AML-193 (cell line): ENCODE results near the gene SLC16A2.

Experiments used
- DNase-seq, 2 experiments: peaks; one replicate each; lab custom pipeline; 2025; lab: John Stamatoyannopoulos, UW

SLC16A2 gene

DNA sequence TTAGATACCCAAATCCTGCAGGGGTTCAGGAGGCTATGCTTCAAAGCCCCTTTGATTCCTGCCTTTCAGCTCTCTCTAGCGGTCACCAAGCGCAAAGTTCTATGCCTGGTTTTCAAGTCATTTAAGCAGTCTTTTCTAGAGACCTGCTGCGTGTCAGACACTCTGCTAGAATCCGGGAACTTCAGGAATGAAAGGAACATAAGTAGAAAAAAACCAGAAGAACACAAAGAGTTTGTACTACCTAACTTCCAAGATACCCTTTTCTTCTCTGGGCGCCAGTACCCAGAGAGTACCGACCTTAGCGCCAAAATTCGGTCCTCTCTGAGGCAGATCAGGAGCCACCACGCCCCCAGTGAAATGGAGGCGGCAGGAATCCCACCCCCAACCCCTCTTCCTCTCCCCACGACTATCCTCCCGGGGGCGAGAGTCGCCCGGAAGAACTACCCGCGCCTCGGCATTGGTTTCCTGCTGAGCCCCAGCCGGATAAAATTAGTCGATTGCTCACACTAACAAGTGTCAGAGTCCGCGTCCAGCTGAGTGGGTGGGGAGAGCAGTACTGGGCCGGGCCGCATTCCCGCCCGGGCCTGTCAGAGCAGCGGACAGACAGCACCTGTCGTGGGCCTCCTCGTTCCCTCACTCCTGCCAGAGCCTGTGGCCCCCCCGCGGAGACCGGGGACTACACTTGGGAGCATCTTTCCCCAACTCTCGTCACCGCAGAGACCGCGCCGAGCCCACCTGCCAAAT lies 114.3 kb downstream of the SLC16A2 start:
- DNase-seq: peak; percentile 15 to 24

DNA sequence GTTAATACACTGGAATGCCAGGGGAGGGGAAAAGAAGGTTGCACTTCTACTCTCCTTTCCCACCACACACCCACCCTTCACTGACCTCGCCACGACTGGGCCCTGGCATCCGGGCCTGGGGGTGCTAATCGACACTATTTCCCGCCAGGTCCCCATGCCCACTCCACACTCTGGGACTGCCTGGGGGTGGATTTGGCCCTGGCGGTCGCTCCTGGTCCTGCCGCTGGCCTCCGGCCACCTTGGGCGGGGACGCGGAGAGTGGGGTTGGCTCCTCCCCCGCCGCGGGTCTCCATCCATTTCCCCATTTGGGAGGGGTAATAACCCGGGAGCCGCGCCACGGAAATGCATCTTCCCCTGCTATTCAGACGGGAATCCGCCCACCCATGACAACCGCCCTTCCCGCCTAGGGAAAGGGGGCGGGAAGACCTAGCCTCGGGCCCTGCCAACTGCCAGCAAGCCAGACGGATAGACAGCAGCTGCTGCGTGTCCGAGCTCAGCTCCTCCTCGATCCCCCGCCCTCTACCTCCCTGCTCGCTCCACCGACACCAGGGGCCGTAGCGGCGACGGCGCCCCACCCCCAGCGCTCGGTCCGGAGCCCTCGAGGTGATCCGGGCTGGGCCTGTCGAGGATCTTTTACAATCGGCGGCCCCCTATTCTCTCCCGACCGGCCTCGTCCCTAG lies 115.0 kb downstream of the SLC16A2 start:
- peak; percentile 60 to 63 for DNase-seq

DNA sequence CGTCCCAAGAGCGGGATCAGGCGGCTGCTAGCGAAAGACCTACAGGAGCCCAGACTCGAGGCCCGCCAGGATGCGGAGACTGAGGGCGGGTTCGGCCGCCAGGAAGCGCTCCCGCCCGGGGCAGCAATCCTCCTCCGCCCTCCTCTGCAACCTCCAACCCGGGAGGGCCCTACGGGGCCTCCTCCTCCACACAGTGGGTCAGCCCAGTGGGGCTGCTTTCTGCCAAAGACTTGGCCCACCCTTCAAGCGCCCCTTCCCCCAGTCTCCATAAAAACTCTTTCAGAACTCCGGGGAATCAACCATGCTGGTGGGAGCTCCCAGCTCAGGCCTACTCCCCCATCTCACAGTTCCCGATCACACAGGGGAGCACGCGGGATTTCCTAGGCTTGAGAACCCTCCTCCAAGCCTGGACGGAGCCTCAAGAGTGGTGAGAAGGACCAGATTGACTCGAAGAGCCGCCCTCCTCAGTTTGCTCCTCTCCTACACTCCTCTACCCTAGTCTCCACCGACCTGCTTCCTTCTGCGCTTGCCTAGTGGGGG lies 115.6 kb downstream of the SLC16A2 start:
- peak; percentile 10 to 36 for DNase-seq

DNA sequence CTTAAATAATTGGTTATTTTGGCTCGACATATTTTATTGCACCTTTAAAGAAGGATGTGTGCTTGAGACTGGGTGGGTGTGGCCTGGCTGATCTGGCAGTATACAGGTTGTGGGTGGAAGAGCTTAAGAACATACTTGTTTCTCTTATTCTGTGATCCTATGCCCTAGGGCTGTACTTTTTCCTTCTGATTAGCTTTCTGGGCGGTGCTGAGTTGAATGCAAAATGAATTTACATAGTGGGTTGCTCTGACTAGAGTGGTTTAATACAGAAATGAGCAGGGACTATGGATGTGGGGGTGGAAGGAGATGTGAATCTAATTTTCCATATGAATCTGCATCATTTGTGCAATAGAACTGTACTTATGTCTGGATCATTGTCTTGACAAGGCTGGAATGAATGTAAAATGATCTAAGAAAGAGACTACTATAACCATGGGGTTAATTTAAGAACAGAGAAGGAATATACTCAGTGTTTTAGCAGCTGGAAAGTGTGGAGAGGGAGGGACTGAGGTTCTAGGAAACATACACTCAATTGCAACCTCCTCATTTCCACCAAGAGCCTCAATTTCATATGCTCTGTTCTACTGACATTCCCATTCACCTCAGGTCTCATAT lies 119.4 kb downstream of the SLC16A2 start:
- DNase-seq: no peak

DNA sequence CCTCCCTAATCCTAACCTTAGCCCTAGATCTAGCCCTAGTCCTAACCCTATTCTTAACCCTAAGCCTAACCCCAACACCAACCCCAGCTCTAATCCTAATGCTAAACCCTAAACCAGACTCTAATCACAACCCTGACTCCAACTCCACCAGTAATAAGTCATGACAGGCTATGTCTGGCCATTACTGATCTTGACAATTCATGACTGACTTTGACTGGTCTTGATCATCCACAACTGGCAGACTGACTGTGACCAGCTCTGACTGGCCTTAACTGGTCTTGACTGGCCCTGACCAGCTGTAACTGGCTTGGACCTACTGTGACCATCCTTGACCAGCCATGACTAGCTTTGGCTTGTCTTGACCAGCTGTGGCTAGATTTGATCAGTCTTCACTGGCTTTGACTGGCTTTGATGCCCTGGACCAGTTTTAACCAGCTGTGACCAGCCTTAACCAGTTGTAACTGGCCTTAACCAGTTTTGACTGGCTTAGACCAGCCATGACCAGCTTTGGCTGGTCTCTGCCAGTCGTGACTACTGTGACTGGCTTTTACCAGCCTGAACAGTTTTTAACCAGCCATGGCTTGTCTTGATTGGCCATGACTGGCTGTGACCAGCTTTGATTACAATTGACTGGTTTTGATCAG lies 124.7 kb downstream of the SLC16A2 start:
- DNase-seq: no peak

DNA sequence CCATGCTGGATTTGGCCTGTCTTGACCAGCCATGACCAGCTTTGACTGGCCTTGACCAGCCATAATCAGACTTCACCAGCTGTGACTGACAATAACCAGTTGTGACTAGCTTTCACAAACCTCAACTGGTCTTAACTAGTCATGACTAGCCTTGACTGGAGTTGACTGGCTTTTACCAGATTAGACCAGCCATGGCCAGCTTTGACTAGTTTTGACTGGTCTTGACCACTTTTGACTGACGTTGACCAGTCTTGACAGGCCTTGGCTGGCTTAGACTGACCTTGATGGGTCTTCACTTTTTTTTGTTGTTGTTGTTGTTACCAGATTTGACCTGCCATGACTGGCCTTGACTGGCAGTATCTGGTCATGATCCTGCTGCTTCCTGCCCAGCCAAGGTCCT lies 125.7 kb downstream of the SLC16A2 start:
- DNase-seq: no peak

DNA sequence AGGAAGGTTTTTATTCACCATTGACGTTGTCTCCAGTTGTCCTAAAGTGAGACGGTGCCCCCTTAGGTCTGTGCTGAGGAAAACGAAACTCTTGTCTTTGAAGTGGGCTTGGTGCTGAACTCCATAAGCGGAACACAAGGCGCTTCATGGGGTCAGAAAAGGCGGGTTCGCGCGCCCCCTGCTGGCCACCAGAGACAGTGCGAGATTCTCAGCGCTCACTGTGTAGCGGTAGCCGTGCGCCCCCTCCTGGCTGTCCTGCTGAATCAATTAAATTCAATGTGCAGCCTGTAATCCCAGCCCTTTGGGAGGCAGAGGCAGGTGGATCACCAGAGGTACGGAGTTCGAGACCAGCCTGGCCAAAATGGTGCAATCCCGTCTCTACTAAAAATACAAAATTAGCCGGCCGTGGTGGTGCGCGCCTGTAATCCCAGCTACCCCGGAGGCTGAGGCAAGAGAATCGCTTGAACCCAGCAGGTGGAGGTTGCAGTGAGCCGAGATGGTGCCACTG lies 129.1 kb downstream of the SLC16A2 start:
- peak; percentile 56 to 60 for DNase-seq

DNA sequence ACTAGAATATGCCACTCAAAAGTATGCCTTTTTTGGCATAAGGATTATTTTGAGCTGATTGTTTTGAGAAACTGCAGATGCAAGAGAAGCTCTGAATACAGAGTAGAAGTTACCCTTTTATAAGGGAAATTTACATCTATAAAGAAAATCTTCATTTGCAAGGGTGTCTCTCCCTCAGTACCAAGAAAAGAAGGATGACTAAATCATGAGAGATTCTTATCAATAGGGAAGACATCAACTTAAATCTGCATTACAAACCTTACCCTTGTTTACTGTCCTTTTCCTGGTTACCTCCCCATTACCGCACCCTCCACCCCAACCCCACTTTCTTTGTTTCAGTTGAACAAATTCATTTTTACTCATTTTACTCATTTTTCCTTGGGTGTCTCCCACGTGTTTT lies 130.6 kb downstream of the SLC16A2 start:
- no peak for DNase-seq

DNA sequence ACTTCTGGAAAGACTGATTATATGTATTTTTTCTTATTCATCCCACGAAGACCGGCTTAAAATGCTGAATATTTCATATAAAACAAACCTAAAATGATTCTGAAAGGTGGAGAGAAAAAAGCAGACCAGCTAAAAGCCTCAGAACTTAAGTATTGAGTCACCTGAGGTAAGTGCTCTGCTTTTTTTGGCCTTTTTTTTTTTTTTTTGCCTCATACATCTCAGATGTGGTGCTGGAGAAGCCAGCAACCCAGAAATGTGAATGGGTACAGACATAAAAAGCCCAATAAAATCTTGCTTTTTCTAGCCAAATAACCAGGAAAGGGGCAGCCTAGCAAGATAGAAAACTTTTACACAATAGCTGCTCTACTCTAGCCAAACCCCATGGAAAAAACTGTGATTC lies 136.1 kb downstream of the SLC16A2 start:
- no peak for DNase-seq

DNA sequence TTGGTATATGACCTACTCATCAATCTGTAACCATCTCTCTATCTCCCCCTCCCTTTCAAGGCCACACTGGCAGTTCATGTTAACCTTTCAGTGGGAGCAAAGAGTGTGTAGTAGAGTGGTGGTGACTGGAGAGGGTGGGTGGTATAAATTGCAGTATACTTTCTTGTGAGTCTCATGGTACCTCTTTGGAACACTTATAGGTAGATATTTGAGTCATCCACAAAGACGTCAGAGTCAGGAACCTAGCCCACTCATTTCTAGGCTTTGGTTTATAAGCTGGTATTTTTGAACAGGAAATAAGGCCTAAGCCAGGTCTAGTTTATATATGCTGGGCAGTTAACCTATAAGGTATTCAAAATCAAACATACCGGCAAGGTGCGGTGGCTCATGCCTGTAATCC lies 156.8 kb downstream of the SLC16A2 start:
- DNase-seq: no peak

DNA sequence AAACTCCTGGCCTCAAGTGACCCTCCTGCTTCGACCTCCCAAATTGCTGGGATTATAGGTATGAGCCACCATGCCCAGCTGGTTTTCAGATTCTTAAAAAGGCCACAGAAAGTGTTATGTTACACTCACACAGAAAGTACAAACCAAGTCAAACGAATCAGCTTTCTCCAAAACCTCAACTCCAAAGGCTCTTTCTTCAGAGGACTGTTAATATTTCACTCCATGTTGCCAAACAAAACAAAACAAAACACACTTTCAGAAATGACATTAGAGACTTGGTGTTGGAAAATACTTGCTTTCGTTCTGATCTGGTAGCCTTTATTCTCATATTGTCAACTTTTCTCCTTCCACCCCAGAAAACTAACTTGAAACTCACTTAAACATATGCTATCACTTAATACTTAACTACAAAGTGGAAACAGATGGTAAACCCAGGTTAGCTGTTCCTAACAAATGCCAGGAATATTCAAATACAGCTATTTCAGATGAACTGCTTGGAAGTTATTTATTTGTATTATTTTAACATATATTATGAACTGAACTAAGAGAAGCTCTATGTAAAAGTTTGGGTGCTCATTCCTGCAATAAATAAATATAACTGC lies 158.4 kb downstream of the SLC16A2 start:
- DNase-seq: no peak
